Measurements from ENCODE around the gene LCK. TPM values are rescaled to one million over a fixed set of nuclear protein-coding genes. Genes with fewer than 3 reads are reported as not detected.
A peak's percentile ranks its signal among the peaks of the same experiment; 100 is the strongest.

The LCK gene
- total RNA-seq, 1 experiment from 2014 or later: 0.57 TPM

GRCh38 chr1:32205401-32206370 is 45.4 kb upstream of the LCK start, which contains the start of gene IQCC:
TSS of gene IQCC (plus strand) at chr1:32205671. CDS start at chr1:32205682, 11 bp downstream.
- no peaks in the 10 kb centered on the region for H3K36me3 ChIP-seq (ENCODE audit: control insufficient read depth, insufficient read depth, low read length)
- peak within 1 kb of the TSS; percentile 77 for H3K27ac ChIP-seq (ENCODE audit: low read length)
- peak within 1 kb of the TSS; percentile 63 to 90 for H3K4me3 ChIP-seq (ENCODE audit: low read depth in 2 of 2, low read length in 2 of 2)
- ChIA-PET POLR2A (interaction anchor here (0.6 kb wide), 1 partner anchor 100 kb away, joined by 8 read pairs; no protein-coding TSS in a partner anchor), CTCF (interaction anchor here (0.6 to 1.5 kb wide), 2 partner anchors 10 to 53 kb away, joined by 3 to 5 read pairs; no protein-coding TSS in a partner anchor)
- intact Hi-C loops (cut with micrococcal nuclease; ENCODE audit: unreplicated experiment) (no loop called here), in situ Hi-C loops (cut with HindIII; ENCODE audit: low pct_unique_long_range_greater_than_20kb, low sequenced_read_pairs) (no loop called here)
- H3K4me1 ChIP-seq (ENCODE audit: control insufficient read depth, insufficient read depth, low read length): peaks cover 24% of the 10 kb centered on the region
- no peaks in the 10 kb centered on the region for H3K27me3 ChIP-seq (ENCODE audit: control insufficient read depth, insufficient read depth, low read length)
- TF ChIP-seq POLR2AphosphoS5 (IDR thresholded peaks at IDR 0.05; ENCODE audit: low read depth, low read length): peak; percentile 90
- peak; percentile 87; the same call in 1 of the 2 replicates for TF ChIP-seq SIN3A (IDR thresholded peaks at IDR 0.05; ENCODE audit: borderline replicate concordance, insufficient read depth, low read depth, low read length)
- TF ChIP-seq REST (IDR thresholded peaks at IDR 0.05; ENCODE audit: insufficient read depth in 1 of 2, low read depth in 2 of 2, low read length in 1 of 2): no peak
- H3K9me3 ChIP-seq (ENCODE audit: control insufficient read depth, insufficient read depth, low read depth, low read length): no peaks in the 10 kb centered on the region
- peak; percentile 88 for ATAC-seq
- DNase-seq (ENCODE audit: low read depth, low spot score): no peak
- TSS peak; percentile 93 for BruUV-seq (replicated peaks)

GRCh38 chr1:32208469-32208868 is 42.6 kb upstream of the LCK start:
- no TSS peak for BruUV-seq (replicated peaks)
- Histone ChIP-seq H3K4me3 (ENCODE audit: low read depth in 2 of 2, low read length in 2 of 2) (no peak overlapping the region), H3K27ac (ENCODE audit: low read length) (no peak overlapping the region), H3K4me1 (ENCODE audit: control insufficient read depth, insufficient read depth, low read length) (peaks cover 12% of the 10 kb centered on the region), H3K9me3 (ENCODE audit: control insufficient read depth, insufficient read depth, low read depth, low read length) (no peaks in the 10 kb centered on the region), H3K36me3 (ENCODE audit: control insufficient read depth, insufficient read depth, low read length) (no peaks in the 10 kb centered on the region), H3K27me3 (ENCODE audit: control insufficient read depth, insufficient read depth, low read length) (no peaks in the 10 kb centered on the region)
- no peak for TF ChIP-seq SIN3A (IDR thresholded peaks at IDR 0.05; ENCODE audit: borderline replicate concordance, insufficient read depth, low read depth, low read length)
- TF ChIP-seq POLR2AphosphoS5 (IDR thresholded peaks at IDR 0.05; ENCODE audit: low read depth, low read length): no peak
- no peak for TF ChIP-seq REST (IDR thresholded peaks at IDR 0.05; ENCODE audit: insufficient read depth in 1 of 2, low read depth in 2 of 2, low read length in 1 of 2)
- no peak for TF ChIP-seq TCF7L2 (IDR thresholded peaks at IDR 0.05; ENCODE audit: low read depth, low read length)
- TF ChIP-seq CTCF (IDR thresholded peaks at IDR 0.05): no peak
- ChIA-PET POLR2A (no interaction called here), CTCF (no interaction called here)
- ATAC-seq (no peak), DNase-seq (ENCODE audit: low read depth, low spot score) (no peak)
- in situ Hi-C loops (cut with HindIII; ENCODE audit: low pct_unique_long_range_greater_than_20kb, low sequenced_read_pairs): no loop called here
- intact Hi-C loops (cut with micrococcal nuclease; ENCODE audit: unreplicated experiment): no loop called here

Data from Panc1 (cell line).